ENCODE data around the gene SLC6A17. TPM values are rescaled to one million over a fixed set of nuclear protein-coding genes. Genes with fewer than 3 reads are reported as not detected.

SLC6A17 gene
- total and polyA plus RNA-seq, 9 of the 15 experiments (the other 6 are each of a cell fraction or from before 2014, with no cell fraction given), result not detected

- ChIA-PET CTCF (ENCODE audit: low intra/inter-chr PET ratio) (no interaction called here), POLR2A (no interaction called here)
- in situ Hi-C loops (cut with MboI), result no loop called here
- Histone ChIP-seq H3K4me1 (replicated peaks in 1 of 2; ENCODE audit: control insufficient read depth in 2 of 2, insufficient read depth in 2 of 2, low read length in 2 of 2) (no peaks in the 10 kb centered on the region), H3K9me1 (ENCODE audit: control insufficient read depth, insufficient read depth, low read length) (no peaks in the 10 kb centered on the region), H3K9ac (ENCODE audit: insufficient read depth in 1 of 2, low read depth in 2 of 2, low read length in 2 of 2) (no peak overlapping the region), H2AFZ (ENCODE audit: low read depth, low read length) (no peak overlapping the region), H3K9me3 (replicated peaks; ENCODE audit: control insufficient read depth, insufficient read depth, low read depth, low read length) (no peaks in the 10 kb centered on the region), H3K79me2 (ENCODE audit: control insufficient read depth, insufficient read depth, low read length) (no peaks in the 10 kb centered on the region), H3K27me3 (ENCODE audit: control insufficient read depth in 2 of 2, insufficient read depth in 2 of 2, low read length in 2 of 2) (peaks cover 32 to 51% of the 10 kb centered on the region in 2 experiments), H3K36me3 (ENCODE audit: control insufficient read depth, insufficient read depth, low read length) (no peaks in the 10 kb centered on the region), H3K4me3 (no peak overlapping the region), H3K27ac (ENCODE audit: extremely low read depth, low read depth, low read length) (no peak overlapping the region), H3K4me2 (ENCODE audit: insufficient read depth, low read length) (no peak overlapping the region), H4K20me1 (replicated peaks; ENCODE audit: control insufficient read depth, insufficient read depth, low read length) (0 out of 2 replicates have a peak, but pooled peaks cover 5% of the 10 kb centered on the region)
- intact Hi-C loops (cut with micrococcal nuclease), result no loop called here
- ATAC-seq, result no peak
- no peak for FAIRE-seq
- no peak for DNase-seq (ENCODE audit: extremely low read depth in 1 of 4, low spot score in 3 of 4)
- no TSS peak for BruUV-seq (replicated peaks)
- 1% methylated on average over 4 of the region's 4 CpGs for WGBS (ENCODE audit: insufficient coverage, low coverage, missing lambda C conversion rate)
- TF ChIP-seq ZNF766 (CRISPR knock-in tag; conservative IDR thresholded peaks at IDR 0.05) (no peak), CBFA2T3 (IDR thresholded peaks at IDR 0.05) (no peak), VEZF1 (CRISPR knock-in tag; IDR thresholded peaks at IDR 0.05) (no peak), ERF (CRISPR knock-in tag; IDR thresholded peaks at IDR 0.05) (no peak), PHTF2 (CRISPR knock-in tag; IDR thresholded peaks at IDR 0.05) (no peak)
Measured at GRCh38 chr1:110177775-110178174, 27.5 kb downstream of the SLC6A17 start.

Measured in K562 (cell line).